GM19468 (cell line): ENCODE results near the gene ANXA8.
"Not testable (repeated sequence)": the region's sequence is repeated elsewhere in the genome, so short reads cannot be mapped to it uniquely, and the experiment has no call there.

ENCODE experiments used
- ATAC-seq: cut with Tn5 transposase; IDR thresholded peaks from one replicate; pipeline ENCODE4 v1.9.1; 2021; ENCODE audit warnings: mild to moderate bottlenecking, moderate library complexity, moderate number of reproducible peaks; ENCODE audit not compliant: unreplicated experiment; ENCODE audit errors: extremely low read depth

Gene ANXA8

GRCh38 chr10:47483923-47484322 is at the start of gene ANXA8:
TSS of gene ANXA8 (minus strand) at chr10:47484115. CDS start at chr10:47483933, 182 bp downstream.
- not testable (repeated sequence) for ATAC-seq

- not testable (repeated sequence) for ATAC-seq
Measured at GRCh38 chr10:47523475-47523874, 39.6 kb upstream of the ANXA8 start, which contains the start of gene AGAP9. TSS of gene AGAP9 (minus strand) at chr10:47523638. CDS start at chr10:47523526, 112 bp downstream.

DNA sequence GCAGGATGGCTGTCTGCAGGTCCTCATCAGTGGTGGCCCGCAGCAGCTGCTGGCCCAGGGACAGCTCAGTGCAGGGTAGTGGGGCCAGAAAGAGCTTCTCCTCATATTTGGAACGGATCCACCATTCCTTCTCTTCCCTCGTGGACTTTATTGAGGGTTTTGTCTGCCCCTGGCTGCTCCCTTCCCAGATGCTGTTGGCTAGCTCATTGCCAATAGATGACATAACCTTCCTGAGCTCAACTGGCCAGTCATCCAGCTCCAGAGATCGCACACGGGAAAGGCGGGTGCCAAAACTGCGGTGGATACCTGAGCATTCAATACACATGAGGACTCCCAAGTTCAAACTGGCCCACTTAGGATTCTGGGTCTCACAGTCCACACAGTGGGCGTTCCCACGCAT is 18.4 kb upstream of the ANXA8 start:
- ATAC-seq: not testable (repeated sequence)

GRCh38 chr10:47494226-47494625 is 10.3 kb upstream of the ANXA8 start:
- not testable (repeated sequence) for ATAC-seq

DNA sequence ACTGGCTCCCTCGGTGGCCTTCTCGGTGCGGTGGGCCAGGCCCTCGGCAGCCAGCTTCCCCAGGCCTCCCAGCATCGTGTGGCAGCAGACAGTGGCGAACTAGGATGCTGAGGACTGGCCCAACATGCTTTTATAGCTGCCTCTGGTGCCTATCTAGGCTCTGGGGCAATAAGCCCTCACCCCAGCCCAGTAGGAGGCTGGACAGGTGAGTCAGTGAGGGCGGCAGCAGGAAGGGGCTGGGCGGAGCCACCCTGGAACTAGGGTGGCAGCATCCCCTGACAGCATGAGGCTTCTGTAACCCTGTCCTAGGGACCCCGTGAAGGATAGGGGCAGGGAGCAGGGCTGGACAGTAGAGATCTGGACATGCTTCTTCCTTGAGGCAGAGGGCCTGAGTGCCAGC is 7.7 kb upstream of the ANXA8 start, which contains the start of gene FAM25G:
TSS of gene FAM25G (minus strand) at position 101 of the 400 bp plus-strand sequence. CDS start at position 75, 26 bp downstream.
- ATAC-seq: not testable (repeated sequence)

GRCh38 chr10:47489630-47490029 is 5.7 kb upstream of the ANXA8 start:
- ATAC-seq: not testable (repeated sequence)

DNA sequence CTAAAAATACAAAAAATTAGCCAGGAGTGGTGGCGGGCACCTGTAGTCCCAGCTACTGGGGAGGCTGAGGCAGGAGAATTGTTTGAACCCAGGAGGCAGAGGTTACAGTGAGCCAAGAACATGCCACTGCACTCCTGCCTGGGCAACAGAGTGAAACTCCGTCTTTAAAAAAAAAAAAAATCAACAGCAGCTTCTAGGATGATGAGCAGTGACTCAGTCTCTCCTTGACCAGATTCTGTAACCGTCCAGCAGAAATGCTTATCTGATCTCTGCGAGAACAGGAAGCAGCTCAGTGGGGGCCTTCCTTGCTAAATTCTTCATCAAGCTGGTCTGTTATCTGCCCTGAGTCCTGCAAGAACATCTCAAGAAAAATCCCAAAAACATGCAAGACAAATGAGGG is 2.0 kb upstream of the ANXA8 start:
- ATAC-seq: not testable (repeated sequence)

DNA sequence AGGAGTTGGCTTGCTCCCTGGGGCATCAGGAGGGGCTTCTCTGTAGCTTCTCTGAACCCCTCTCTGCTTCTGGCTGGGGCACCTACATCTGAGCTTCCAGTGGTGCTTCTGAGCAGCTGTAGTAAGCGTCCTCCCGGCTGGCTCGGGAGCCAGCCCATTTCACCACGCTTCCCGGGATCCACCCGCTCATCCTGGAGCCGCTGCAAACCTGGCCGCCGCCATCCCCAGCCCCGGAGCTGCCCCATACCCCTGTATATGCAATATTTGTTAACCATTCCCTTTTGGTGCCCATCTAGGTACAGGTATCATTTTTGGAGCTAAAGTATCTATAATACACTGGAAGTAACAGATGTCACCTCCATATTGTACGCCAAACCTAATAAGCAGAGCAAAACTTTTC is 871 bp upstream of the ANXA8 start:
- ATAC-seq: not testable (repeated sequence)

DNA sequence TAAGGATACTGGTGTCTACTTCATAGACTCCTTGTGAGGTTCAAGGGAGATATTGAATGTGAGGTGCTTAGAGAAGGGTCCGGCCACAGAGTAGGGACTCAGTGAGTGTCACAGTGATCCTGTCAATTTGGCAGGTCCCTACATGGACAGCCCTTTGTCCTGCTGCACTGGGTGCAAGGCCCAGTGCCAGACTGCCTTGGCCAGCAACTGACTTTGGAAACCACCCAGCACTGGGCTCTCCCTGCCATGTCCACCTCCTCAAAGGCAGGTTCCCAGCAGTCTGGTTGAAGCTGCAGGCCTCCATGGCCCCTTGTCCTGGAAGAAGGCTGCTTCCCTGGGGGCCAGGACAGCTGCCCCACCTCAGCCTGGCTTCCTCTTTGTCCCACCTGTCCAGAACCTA is 1.5 kb downstream of the ANXA8 start:
- ATAC-seq: not testable (repeated sequence)

GRCh38 chr10:47481768-47482181 is 2.1 kb downstream of the ANXA8 start:
- ATAC-seq: not testable (repeated sequence)

GRCh38 chr10:47481182-47481766 is 2.6 kb downstream of the ANXA8 start:
- not testable (repeated sequence) for ATAC-seq

- ATAC-seq: not testable (repeated sequence)
Measured at GRCh38 chr10:47480133-47480532, 3.8 kb downstream of the ANXA8 start.

DNA sequence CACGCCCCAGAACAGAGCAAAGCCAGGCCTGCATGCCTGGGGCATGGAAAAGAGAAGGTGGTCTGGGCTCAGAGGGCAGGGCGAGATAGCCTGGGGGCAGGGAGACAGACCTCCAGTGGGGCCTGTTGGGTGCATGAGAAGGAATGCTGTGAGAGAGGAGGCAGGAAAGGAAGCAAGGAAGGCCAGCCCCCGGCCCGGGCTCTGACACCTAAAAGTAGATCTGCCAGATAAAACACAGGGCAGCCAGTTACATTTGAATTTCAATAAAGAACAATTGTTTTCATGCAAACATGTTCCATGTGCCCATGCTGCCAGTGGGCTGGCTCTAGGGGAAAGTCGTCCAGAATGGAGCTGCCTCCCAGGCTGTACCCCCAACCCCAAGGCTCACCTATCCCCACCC is 5.8 kb downstream of the ANXA8 start:
- not testable (repeated sequence) for ATAC-seq

DNA sequence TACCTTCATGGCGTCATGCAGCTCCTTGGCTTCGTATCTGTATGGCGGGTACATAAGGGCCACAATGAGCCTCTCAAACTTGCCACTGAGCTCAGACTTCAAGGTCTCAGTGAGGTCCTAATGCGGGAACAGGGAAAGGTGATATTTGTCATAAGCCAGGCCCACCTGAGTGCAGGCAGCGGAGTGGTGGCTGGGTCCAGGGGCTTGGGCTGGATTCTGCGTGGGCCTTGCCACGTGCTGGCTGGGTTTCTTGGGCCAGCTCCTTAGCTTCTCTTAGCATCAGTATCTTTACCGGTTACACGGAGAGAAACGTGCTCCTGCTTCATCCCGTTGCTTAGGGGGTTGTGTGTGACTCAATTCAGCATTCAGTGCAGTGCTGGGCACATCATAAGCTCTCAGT is 6.8 kb downstream of the ANXA8 start:
- not testable (repeated sequence) for ATAC-seq

DNA sequence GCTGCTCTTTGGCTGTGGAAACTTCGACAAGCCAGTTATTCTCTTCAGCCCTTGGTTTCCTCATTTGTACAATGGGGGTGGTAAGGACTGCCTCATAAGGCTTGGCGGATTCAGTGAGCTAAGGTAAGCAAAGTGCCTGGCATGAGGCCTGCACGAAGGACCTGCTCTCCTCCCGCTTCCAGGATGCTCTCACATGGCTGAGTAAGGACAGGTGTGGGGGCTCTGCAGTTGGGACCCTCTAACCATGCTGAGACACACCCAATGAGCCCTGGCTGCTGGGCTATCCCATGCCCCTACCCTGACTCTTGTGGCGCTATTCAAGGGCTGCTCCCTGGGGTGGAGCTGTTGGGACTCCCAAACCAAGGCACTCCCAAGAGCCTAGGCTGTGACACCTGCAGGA is 8.8 kb downstream of the ANXA8 start:
- not testable (repeated sequence) for ATAC-seq

- not testable (repeated sequence) for ATAC-seq
Measured at GRCh38 chr10:47473516-47473915, 10.4 kb downstream of the ANXA8 start.

GRCh38 chr10:47472647-47473046 is 11.3 kb downstream of the ANXA8 start:
- not testable (repeated sequence) for ATAC-seq

GRCh38 chr10:47472072-47472471 is 11.8 kb downstream of the ANXA8 start:
- not testable (repeated sequence) for ATAC-seq

DNA sequence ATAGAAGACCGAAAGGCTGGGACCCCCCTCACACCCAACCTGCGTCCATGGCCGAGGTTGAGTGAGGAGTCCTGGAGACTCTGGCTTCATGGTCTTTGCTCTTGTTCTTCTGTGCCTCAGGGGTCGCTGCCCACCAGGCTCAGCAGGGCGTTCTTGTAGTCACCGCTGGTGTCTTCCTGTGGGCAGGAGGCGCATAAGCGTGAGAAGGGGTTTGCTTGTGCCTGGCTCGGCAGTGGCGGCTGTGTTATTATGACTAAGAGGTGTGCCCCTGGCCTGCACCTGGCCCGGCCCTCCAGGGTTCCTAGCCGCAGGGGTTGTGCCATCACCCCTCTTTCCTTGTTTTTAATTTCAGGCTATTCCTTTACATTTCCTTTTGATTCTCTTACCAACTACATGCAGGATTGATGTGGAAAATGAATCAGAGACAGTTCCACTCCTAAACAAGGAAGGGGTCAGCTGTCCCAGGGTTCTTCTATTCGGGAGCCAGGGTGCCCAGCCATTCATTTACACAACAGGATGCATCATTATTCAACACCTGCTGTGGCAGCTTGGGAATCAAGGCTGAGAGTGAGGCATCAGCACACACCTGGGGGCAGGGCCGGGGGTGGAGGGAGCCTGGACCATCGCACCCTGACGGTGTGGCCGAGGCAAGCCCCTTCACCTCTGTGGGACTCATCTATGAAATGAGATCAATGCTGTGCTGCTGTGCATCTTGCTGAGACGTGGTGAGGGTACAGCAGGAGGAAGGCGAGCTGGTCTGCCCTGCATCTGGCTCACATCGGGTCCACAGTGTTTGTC is 15.0 kb downstream of the ANXA8 start:
- not testable (repeated sequence) for ATAC-seq

- not testable (repeated sequence) for ATAC-seq
Measured at GRCh38 chr10:47467957-47468356, 16.0 kb downstream of the ANXA8 start.

- not testable (repeated sequence) for ATAC-seq
Measured at GRCh38 chr10:47467458-47467857, 16.5 kb downstream of the ANXA8 start.
